Measurements from ENCODE around the gene BHLHE23.

The BHLHE23 gene

GRCh38 chr20:63011798-63012197 is 5.0 kb upstream of the BHLHE23 start:
- Histone ChIP-seq H3K4me3 (ENCODE audit: low read depth in 1 of 2, low read length in 2 of 2) (peak overlapping the region in 1 of 2 experiments; percentile 44; a peak in 2 of 4 replicates), H3K9ac (ENCODE audit: low read depth, low read length) (peak overlapping the region; percentile 95), H3K79me2 (ENCODE audit: insufficient read depth, low read length) (peaks cover 75% of the 10 kb centered on the region), H3K4me1 (ENCODE audit: insufficient read depth, low read length) (peaks cover 48% of the 10 kb centered on the region), H3K27me3 (ENCODE audit: insufficient read depth, low read length, poor library complexity) (no peaks in the 10 kb centered on the region), H4K20me1 (ENCODE audit: insufficient read depth, low read length) (peaks cover 9% of the 10 kb centered on the region), H2AFZ (ENCODE audit: low read depth, low read length) (no peak overlapping the region), H3K27ac (ENCODE audit: low read length) (peak overlapping the region; percentile 97), H3K36me3 (ENCODE audit: insufficient read depth, low read length) (peaks cover 36% of the 10 kb centered on the region), H3K4me2 (ENCODE audit: insufficient read depth, low read length) (peak overlapping the region; percentile 58), H3K9me3 (ENCODE audit: insufficient read depth, low read length, severe bottlenecking) (peaks cover 24% of the 10 kb centered on the region)
- DNase-seq (no peak), ATAC-seq (ENCODE audit: insufficient read depth, low read depth) (no peak)
- TF ChIP-seq, protein P1, sequence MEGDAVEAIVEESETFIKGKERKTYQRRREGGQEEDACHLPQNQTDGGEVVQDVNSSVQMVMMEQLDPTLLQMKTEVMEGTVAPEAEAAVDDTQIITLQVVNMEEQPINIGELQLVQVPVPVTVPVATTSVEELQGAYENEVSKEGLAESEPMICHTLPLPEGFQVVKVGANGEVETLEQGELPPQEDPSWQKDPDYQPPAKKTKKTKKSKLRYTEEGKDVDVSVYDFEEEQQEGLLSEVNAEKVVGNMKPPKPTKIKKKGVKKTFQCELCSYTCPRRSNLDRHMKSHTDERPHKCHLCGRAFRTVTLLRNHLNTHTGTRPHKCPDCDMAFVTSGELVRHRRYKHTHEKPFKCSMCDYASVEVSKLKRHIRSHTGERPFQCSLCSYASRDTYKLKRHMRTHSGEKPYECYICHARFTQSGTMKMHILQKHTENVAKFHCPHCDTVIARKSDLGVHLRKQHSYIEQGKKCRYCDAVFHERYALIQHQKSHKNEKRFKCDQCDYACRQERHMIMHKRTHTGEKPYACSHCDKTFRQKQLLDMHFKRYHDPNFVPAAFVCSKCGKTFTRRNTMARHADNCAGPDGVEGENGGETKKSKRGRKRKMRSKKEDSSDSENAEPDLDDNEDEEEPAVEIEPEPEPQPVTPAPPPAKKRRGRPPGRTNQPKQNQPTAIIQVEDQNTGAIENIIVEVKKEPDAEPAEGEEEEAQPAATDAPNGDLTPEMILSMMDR (IDR thresholded peaks at IDR 0.05; ENCODE audit: borderline replicate concordance, extremely low read depth, low read length, poor library complexity, severe bottlenecking), result no peak
- no peak for TF ChIP-seq EZH2 (IDR thresholded peaks at IDR 0.05; ENCODE audit: borderline replicate concordance, low read depth, low read length, severe bottlenecking)

DNA sequence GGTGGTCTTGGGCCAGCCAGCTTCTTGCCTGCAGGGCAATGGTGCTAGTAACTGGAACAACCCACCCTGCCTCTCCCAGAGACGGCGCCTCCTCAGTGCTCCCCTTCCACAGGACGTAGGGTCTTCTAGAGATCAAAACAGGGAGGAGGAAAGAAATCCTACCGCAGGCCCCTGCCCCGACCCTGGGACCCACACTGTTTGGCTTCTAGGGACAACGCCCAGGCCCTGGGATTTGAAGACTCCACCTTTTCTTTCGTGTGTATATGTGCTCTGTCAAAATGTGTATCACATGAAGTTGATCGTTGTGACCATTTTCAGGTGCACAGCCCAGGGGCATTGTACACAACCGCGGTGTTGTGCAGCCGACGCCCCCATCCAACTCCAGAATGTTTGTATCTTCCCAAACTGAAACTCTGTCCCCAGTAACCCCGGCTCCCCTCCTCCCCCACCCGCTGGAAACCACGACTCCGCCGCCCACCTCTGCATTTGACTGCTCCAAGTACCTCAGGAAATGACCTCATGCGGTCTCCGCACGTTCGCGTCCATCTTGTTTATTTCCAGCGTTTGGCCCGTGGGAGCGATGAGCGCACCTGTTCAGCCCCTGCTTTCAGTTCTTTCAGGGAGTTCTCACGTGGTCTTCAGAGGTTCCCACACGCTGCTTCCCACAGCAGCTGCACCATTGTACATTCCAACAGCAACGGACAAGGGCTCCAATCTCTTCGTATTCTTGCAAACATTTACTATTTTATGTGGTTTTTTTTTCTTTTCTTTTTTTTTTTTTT is 3.4 kb upstream of the BHLHE23 start:
- TF ChIP-seq EZH2 (IDR thresholded peaks at IDR 0.05; ENCODE audit: borderline replicate concordance, low read depth, low read length, severe bottlenecking), result no peak
- TF ChIP-seq, protein P1 (IDR thresholded peaks at IDR 0.05; ENCODE audit: borderline replicate concordance, extremely low read depth, low read length, poor library complexity, severe bottlenecking), result no peak
- peaks cover 27% of the 10 kb centered on the region for H3K36me3 ChIP-seq (ENCODE audit: insufficient read depth, low read length)
- H3K27me3 ChIP-seq (ENCODE audit: insufficient read depth, low read length, poor library complexity), result peaks cover 4% of the 10 kb centered on the region
- peaks cover 24% of the 10 kb centered on the region for H3K9me3 ChIP-seq (ENCODE audit: insufficient read depth, low read length, severe bottlenecking)
- peak overlapping the region; percentile 97 for H3K4me2 ChIP-seq (ENCODE audit: insufficient read depth, low read length)
- peak overlapping the region; percentile 94 for H3K27ac ChIP-seq (ENCODE audit: low read length)
- DNase-seq, result peak; percentile 99
- H4K20me1 ChIP-seq (ENCODE audit: insufficient read depth, low read length), result peaks cover 10% of the 10 kb centered on the region
- peak; percentile 68 for ATAC-seq (ENCODE audit: insufficient read depth, low read depth)
- peaks cover 69% of the 10 kb centered on the region for H3K79me2 ChIP-seq (ENCODE audit: insufficient read depth, low read length)
- H3K9ac ChIP-seq (ENCODE audit: low read depth, low read length), result peak overlapping the region; percentile 95
- H3K4me3 ChIP-seq (ENCODE audit: low read depth in 1 of 2, low read length in 2 of 2), result peak overlapping the region; percentile 64 to 95
- H2AFZ ChIP-seq (ENCODE audit: low read depth, low read length), result peak overlapping the region; percentile 48
- peaks cover 64% of the 10 kb centered on the region for H3K4me1 ChIP-seq (ENCODE audit: insufficient read depth, low read length)

- Histone ChIP-seq H3K27me3 (ENCODE audit: insufficient read depth, low read length, poor library complexity) (peaks cover 4% of the 10 kb centered on the region), H3K4me3 (ENCODE audit: low read depth in 1 of 2, low read length in 2 of 2) (peak overlapping the region; percentile 64 to 95), H2AFZ (ENCODE audit: low read depth, low read length) (peak overlapping the region; percentile 48), H4K20me1 (ENCODE audit: insufficient read depth, low read length) (peaks cover 15% of the 10 kb centered on the region), H3K79me2 (ENCODE audit: insufficient read depth, low read length) (peaks cover 61% of the 10 kb centered on the region), H3K4me2 (ENCODE audit: insufficient read depth, low read length) (peak overlapping the region; percentile 97), H3K36me3 (ENCODE audit: insufficient read depth, low read length) (peaks cover 24% of the 10 kb centered on the region), H3K27ac (ENCODE audit: low read length) (peak overlapping the region; percentile 94), H3K9me3 (ENCODE audit: insufficient read depth, low read length, severe bottlenecking) (peaks cover 24% of the 10 kb centered on the region), H3K4me1 (ENCODE audit: insufficient read depth, low read length) (peaks cover 70% of the 10 kb centered on the region), H3K9ac (ENCODE audit: low read depth, low read length) (peak overlapping the region; percentile 95)
- ATAC-seq (ENCODE audit: insufficient read depth, low read depth) (peak; percentile 51), DNase-seq (peak; percentile 94)
- TF ChIP-seq, protein P1 (IDR thresholded peaks at IDR 0.05; ENCODE audit: borderline replicate concordance, extremely low read depth, low read length, poor library complexity, severe bottlenecking), result peak; percentile 98
- no peak for TF ChIP-seq EZH2 (IDR thresholded peaks at IDR 0.05; ENCODE audit: borderline replicate concordance, low read depth, low read length, severe bottlenecking)
Observed at GRCh38 chr20:63009045-63009961, 2.5 kb upstream of the BHLHE23 start.
